NCI-H1092 treated with DMSO at 0.1 percent for 48 hours (cell line): ENCODE measurements around the gene MAPKAPK2.
"Not testable (repeated sequence)": the region's sequence is repeated elsewhere in the genome, so short reads cannot be mapped to it uniquely, and the experiment has no call there.

Source experiments
- DNase-seq: peaks from one replicate; lab custom pipeline; 2025; lab: John Stamatoyannopoulos, UW

The MAPKAPK2 gene

GRCh38 chr1:206744683-206745082 lies 60.0 kb downstream of the MAPKAPK2 start:
- no peak for DNase-seq

- DNase-seq, result no peak
Observed at GRCh38 chr1:206745301-206745700, 60.6 kb downstream of the MAPKAPK2 start.

GRCh38 chr1:206748348-206749030 lies 63.8 kb downstream of the MAPKAPK2 start:
- DNase-seq, result no peak

- DNase-seq, result no peak
Observed at GRCh38 chr1:206751891-206752290, 67.2 kb downstream of the MAPKAPK2 start.

GRCh38 chr1:206752481-206752880 lies 67.8 kb downstream of the MAPKAPK2 start:
- no peak for DNase-seq

- no peak for DNase-seq
Observed at GRCh38 chr1:206753141-206753540, 68.4 kb downstream of the MAPKAPK2 start.

- DNase-seq, result no peak
Observed at GRCh38 chr1:206754011-206754410, 69.3 kb downstream of the MAPKAPK2 start.

GRCh38 chr1:206757524-206758266 lies 73.0 kb downstream of the MAPKAPK2 start:
- DNase-seq, result no peak

GRCh38 chr1:206760590-206760989 lies 75.9 kb downstream of the MAPKAPK2 start:
- DNase-seq, result no peak

GRCh38 chr1:206761159-206761768 lies 76.6 kb downstream of the MAPKAPK2 start:
- no peak for DNase-seq

- not testable (repeated sequence) for DNase-seq
Observed at GRCh38 chr1:206762741-206763364, 78.1 kb downstream of the MAPKAPK2 start.

- DNase-seq, result not testable (repeated sequence)
Observed at GRCh38 chr1:206765771-206766170, 81.1 kb downstream of the MAPKAPK2 start.

- no peak for DNase-seq
Observed at GRCh38 chr1:206766251-206766856, 81.6 kb downstream of the MAPKAPK2 start.

- DNase-seq, result no peak
Observed at GRCh38 chr1:206768472-206769303, 84.0 kb downstream of the MAPKAPK2 start.

- peak; percentile 17 for DNase-seq
Observed at GRCh38 chr1:206769304-206769731, 84.6 kb downstream of the MAPKAPK2 start.

GRCh38 chr1:206770531-206771337 lies 86.0 kb downstream of the MAPKAPK2 start, which contains the start of gene IL19:
IL19 (plus strand) TSS chr1:206770773; CDS start chr1:206836663, 65,890 bp downstream.
- no peak for DNase-seq

GRCh38 chr1:206771338-206771692 lies 86.6 kb downstream of the MAPKAPK2 start:
- DNase-seq, result no peak

GRCh38 chr1:206772243-206772937 lies 87.7 kb downstream of the MAPKAPK2 start, which contains the start of gene IL10:
IL10 (minus strand) TSS chr1:206772494; CDS start chr1:206772435, 59 bp downstream.
- DNase-seq, result no peak

- no peak for DNase-seq
Observed at GRCh38 chr1:206774093-206774492, 89.4 kb downstream of the MAPKAPK2 start.

- DNase-seq, result no peak
Observed at GRCh38 chr1:206776229-206776628, 91.5 kb downstream of the MAPKAPK2 start.
